GM23338 (cell line): ENCODE results near the gene TMED3. TPM values are rescaled to one million over a fixed set of nuclear protein-coding genes. Genes with fewer than 3 reads are reported as not detected.

ENCODE experiments used
- ATAC-seq: fragments of 200-7000 bp; cut with Tn5 transposase; 3 replicates; pipeline ENCODE4 v1.9.1; 2020
- DNase-seq: peaks from one replicate; pipeline ENCODE4 v3.0.0-alpha.2; 2015; ENCODE audit warnings: low spot score
- H2AFZ ChIP-seq: fragments of 200-600 bp; sonication (generic); 2 replicates; pipeline ENCODE4 v1.8.0; 2016; ENCODE audit warnings: antibody characterized with exemption, mild to moderate bottlenecking, moderate library complexity
- H3F3A ChIP-seq: fragments of 200-600 bp; sonication (generic); replicated peaks from 2 replicates; pipeline ENCODE4 v1.8.0; 2017; ENCODE audit warnings: antibody characterized with exemption, mixed run types, low read depth
- H3K27ac ChIP-seq: fragments of 200-600 bp; sonication (generic); 2 replicates; pipeline ENCODE4 v1.6.1; 2016; ENCODE audit warnings: low read depth
- H3K27me3 ChIP-seq: fragments of 200-600 bp; sonication (generic); 2 replicates; pipeline ENCODE4 v1.8.0; 2016; ENCODE audit warnings: mild to moderate bottlenecking, mixed run types, moderate library complexity; ENCODE audit not compliant: insufficient read depth
- H3K36me3 ChIP-seq: fragments of 200-600 bp; sonication (generic); 2 replicates; pipeline ENCODE4 v1.8.0; 2016; ENCODE audit warnings: mild to moderate bottlenecking; ENCODE audit not compliant: insufficient read depth
- H3K4me1 ChIP-seq: fragments of 200-600 bp; sonication (generic); 2 replicates; pipeline ENCODE4 v1.8.0; 2016; ENCODE audit warnings: mild to moderate bottlenecking, moderate library complexity; ENCODE audit not compliant: insufficient read depth
- H3K4me2 ChIP-seq: fragments of 200-600 bp; sonication (generic); 2 replicates; pipeline ENCODE4 v1.7.1; 2017; ENCODE audit warnings: mixed run types
- H3K4me3 ChIP-seq: fragments of 200-600 bp; sonication (generic); 2 replicates; pipeline ENCODE4 v1.6.1; 2016; ENCODE audit warnings: mixed run types
- H3K79me2 ChIP-seq: fragments of 200-600 bp; sonication (generic); replicated peaks from 2 replicates; pipeline ENCODE4 v1.8.0; 2017; ENCODE audit warnings: mild to moderate bottlenecking; ENCODE audit not compliant: insufficient read depth
- H3K9me2 ChIP-seq: fragments of 200-600 bp; sonication (generic); 2 replicates; pipeline ENCODE4 v1.8.0; 2017; ENCODE audit not compliant: insufficient read depth
- H4K20me1 ChIP-seq: fragments of 200-600 bp; sonication (generic); replicated peaks from 2 replicates; pipeline ENCODE4 v1.8.0; 2017; ENCODE audit warnings: mild to moderate bottlenecking; ENCODE audit not compliant: insufficient read depth
- H3K27ac Mint-ChIP-seq: 2 replicates; pipeline ENCODE4 v1.8.0; 2020; ENCODE audit warnings: inconsistent platforms, mild to moderate bottlenecking, moderate library complexity, mixed read lengths
- H3K27me3 Mint-ChIP-seq: 3 replicates; pipeline ENCODE4 v1.8.0; 2022; ENCODE audit warnings: low read depth, mild to moderate bottlenecking, moderate library complexity, mixed read lengths, inconsistent platforms; ENCODE audit not compliant: insufficient read depth, poor library complexity
- H3K36me3 Mint-ChIP-seq: 3 replicates; pipeline ENCODE4 v1.8.0; 2021; ENCODE audit warnings: low read depth, mild to moderate bottlenecking, inconsistent platforms, moderate library complexity, mixed read lengths
- H3K4me1 Mint-ChIP-seq: 3 replicates; pipeline ENCODE4 v1.8.0; 2020; ENCODE audit warnings: mild to moderate bottlenecking, inconsistent platforms, mixed read lengths
- H3K4me3 Mint-ChIP-seq: 3 replicates; pipeline ENCODE4 v1.8.0; 2021; ENCODE audit warnings: moderate library complexity, mild to moderate bottlenecking, inconsistent platforms, mixed read lengths
- H3K9me3 Mint-ChIP-seq: 3 replicates; pipeline ENCODE4 v1.8.0; 2020; ENCODE audit warnings: moderate library complexity, mild to moderate bottlenecking, inconsistent platforms, mixed read lengths
- CREB1 ChIP-seq: fragments of 250-450 bp; sonication (Bioruptor Pico); IDR thresholded peaks from 2 replicates; pipeline ENCODE4 v1.5.0; 2020; ENCODE audit warnings: low read depth, mild to moderate bottlenecking, moderate library complexity
- EZH2 ChIP-seq: fragments of 200-600 bp; sonication (generic); IDR thresholded peaks from one replicate; pipeline ENCODE4 v1.8.0; 2017; ENCODE audit warnings: antibody characterized with exemption, mild to moderate bottlenecking, low read depth; ENCODE audit not compliant: unreplicated experiment
- POLR2AphosphoS5 ChIP-seq: IDR thresholded peaks from 2 replicates; pipeline ENCODE4 v1.6.1; 2016; ENCODE audit warnings: antibody characterized with exemption, low read depth
- REST ChIP-seq: IDR thresholded peaks from one replicate; pipeline ENCODE4 v1.6.1; 2018; ENCODE audit warnings: antibody characterized with exemption; ENCODE audit not compliant: unreplicated experiment
- ZNF114 ChIP-seq: fragments of 250-450 bp; sonication (Bioruptor Pico); IDR thresholded peaks from 2 replicates; pipeline ENCODE4 v1.5.0; 2020; ENCODE audit warnings: mild to moderate bottlenecking, moderate library complexity
- polyA plus RNA-seq: library from polyadenylated mRNA; unstranded; fragments of >200 nt; fragmentation: Nextera tagmentation; extraction: Ambion mirVana; gene quantifications from 2 replicates; pipeline ENCODE4 v1.2.1, GENCODE V29; 2016
- total RNA-seq: library from RNA; depleted of rRNA; stranded (reverse); fragments of >200 nt; shearing (Covaris generic); gene quantifications from 2 replicates; pipeline ENCODE4 v1.2.3, GENCODE V29; 2014
- TF ChIP-seq, protein P1 (sequence below): fragments of 250-450 bp; sonication (Bioruptor Pico); IDR thresholded peaks from 2 replicates; pipeline ENCODE4 v1.5.0; 2020; ENCODE audit warnings: mild to moderate bottlenecking, moderate library complexity

TMED3 gene
- total and polyA plus RNA-seq, 2 experiments from 2014 or later, result 33.7 to 49.2 TPM

DNA sequence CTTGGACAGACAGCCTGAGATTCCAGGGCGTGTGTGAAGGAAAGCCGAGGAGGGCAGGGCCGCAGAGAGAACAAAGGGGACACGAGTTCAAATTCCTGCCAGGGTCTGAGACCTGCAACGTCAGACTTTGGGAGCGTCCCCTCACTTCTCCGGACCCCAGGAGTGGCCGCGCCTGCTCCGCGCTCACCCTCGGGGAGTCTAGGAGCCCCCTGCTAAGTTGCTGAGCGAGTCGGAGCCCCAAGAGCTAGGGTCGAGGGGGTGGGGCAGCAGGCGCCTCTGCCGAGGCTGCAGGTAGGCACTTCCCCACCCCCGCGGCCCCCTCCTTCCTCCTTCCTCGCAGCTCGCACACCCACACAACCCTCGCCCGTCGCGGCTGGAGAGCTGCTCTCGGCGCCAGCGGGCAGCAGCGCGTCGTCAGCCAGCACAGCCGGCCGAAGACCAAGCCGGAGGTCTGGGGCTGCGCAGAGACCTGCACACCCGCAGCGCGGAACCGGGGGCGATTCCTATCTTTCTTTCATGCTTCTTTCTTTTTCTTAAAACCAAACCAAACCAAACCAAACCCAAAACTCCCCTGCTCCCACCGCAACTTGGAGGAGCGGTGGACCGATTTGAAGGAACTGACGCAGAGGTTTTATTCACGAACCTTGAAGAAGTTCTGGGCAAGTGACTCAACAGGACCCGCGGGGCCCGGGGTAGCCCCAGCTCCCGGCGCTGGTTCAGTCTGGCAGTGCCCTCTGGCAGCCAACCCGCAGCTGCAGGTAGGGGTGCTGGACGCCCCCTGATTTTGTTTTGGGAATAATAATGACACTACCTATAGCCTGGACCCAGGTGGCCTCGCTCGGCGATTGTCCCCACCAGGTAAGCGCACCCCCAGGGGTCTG is 28.3 kb upstream of the TMED3 start, which contains the start of gene ANKRD34C:
TSS of gene ANKRD34C (plus strand) at position 352 of the 881 bp plus-strand sequence. CDS start 10,563 bp downstream, outside the sequence.
- no peaks in the 10 kb centered on the region for H3F3A ChIP-seq
- peak within 1 kb of the TSS; percentile 63 for H3K4me3 ChIP-seq
- peaks cover 39% of the 10 kb centered on the region for H3K27me3 Mint-ChIP-seq
- peaks cover 69% of the 10 kb centered on the region for H3K27me3 ChIP-seq
- H3K27ac Mint-ChIP-seq, result no peak within 1 kb of the TSS
- H2AFZ ChIP-seq, result peak within 1 kb of the TSS; percentile 97
- H3K4me2 ChIP-seq, result peak within 1 kb of the TSS; percentile 86
- no peaks in the 10 kb centered on the region for H3K36me3 Mint-ChIP-seq
- H3K27ac ChIP-seq, result no peak within 1 kb of the TSS
- 0 out of 2 replicates have a peak, but pooled peaks cover 7% of the 10 kb centered on the region for H4K20me1 ChIP-seq
- peaks cover 5% of the 10 kb centered on the region for H3K4me1 Mint-ChIP-seq
- H3K4me3 Mint-ChIP-seq, result peak within 1 kb of the TSS; percentile 72
- peak; percentile 40 for TF ChIP-seq REST
- no peak for TF ChIP-seq CREB1 (CRISPR knock-in tag)
- no peak for TF ChIP-seq POLR2AphosphoS5
- no peak for TF ChIP-seq ZNF114 (CRISPR knock-in tag)
- TF ChIP-seq EZH2, result peak; percentile 37
- TF ChIP-seq, protein P1, sequence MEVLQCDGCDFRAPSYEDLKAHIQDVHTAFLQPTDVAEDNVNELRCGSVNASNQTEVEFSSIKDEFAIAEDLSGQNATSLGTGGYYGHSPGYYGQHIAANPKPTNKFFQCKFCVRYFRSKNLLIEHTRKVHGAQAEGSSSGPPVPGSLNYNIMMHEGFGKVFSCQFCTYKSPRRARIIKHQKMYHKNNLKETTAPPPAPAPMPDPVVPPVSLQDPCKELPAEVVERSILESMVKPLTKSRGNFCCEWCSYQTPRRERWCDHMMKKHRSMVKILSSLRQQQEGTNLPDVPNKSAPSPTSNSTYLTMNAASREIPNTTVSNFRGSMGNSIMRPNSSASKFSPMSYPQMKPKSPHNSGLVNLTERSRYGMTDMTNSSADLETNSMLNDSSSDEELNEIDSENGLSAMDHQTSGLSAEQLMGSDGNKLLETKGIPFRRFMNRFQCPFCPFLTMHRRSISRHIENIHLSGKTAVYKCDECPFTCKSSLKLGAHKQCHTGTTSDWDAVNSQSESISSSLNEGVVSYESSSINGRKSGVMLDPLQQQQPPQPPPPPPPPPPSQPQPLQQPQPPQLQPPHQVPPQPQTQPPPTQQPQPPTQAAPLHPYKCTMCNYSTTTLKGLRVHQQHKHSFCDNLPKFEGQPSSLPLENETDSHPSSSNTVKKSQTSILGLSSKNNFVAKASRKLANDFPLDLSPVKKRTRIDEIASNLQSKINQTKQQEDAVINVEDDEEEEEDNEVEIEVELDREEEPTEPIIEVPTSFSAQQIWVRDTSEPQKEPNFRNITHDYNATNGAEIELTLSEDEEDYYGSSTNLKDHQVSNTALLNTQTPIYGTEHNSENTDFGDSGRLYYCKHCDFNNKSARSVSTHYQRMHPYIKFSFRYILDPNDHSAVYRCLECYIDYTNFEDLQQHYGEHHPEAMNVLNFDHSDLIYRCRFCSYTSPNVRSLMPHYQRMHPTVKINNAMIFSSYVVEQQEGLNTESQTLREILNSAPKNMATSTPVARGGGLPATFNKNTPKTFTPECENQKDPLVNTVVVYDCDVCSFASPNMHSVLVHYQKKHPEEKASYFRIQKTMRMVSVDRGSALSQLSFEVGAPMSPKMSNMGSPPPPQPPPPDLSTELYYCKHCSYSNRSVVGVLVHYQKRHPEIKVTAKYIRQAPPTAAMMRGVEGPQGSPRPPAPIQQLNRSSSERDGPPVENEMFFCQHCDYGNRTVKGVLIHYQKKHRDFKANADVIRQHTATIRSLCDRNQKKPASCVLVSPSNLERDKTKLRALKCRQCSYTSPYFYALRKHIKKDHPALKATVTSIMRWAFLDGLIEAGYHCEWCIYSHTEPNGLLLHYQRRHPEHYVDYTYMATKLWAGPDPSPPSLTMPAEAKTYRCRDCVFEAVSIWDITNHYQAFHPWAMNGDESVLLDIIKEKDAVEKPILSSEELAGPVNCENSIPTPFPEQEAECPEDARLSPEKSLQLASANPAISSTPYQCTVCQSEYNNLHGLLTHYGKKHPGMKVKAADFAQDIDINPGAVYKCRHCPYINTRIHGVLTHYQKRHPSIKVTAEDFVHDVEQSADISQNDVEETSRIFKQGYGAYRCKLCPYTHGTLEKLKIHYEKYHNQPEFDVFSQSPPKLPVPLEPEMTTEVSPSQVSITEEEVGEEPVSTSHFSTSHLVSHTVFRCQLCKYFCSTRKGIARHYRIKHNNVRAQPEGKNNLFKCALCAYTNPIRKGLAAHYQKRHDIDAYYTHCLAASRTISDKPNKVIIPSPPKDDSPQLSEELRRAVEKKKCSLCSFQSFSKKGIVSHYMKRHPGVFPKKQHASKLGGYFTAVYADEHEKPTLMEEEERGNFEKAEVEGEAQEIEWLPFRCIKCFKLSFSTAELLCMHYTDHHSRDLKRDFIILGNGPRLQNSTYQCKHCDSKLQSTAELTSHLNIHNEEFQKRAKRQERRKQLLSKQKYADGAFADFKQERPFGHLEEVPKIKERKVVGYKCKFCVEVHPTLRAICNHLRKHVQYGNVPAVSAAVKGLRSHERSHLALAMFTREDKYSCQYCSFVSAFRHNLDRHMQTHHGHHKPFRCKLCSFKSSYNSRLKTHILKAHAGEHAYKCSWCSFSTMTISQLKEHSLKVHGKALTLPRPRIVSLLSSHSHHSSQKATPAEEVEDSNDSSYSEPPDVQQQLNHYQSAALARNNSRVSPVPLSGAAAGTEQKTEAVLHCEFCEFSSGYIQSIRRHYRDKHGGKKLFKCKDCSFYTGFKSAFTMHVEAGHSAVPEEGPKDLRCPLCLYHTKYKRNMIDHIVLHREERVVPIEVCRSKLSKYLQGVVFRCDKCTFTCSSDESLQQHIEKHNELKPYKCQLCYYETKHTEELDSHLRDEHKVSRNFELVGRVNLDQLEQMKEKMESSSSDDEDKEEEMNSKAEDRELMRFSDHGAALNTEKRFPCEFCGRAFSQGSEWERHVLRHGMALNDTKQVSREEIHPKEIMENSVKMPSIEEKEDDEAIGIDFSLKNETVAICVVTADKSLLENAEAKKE, result no peak
- H3K9me2 ChIP-seq, result no peaks in the 10 kb centered on the region
- no peaks in the 10 kb centered on the region for H3K9me3 Mint-ChIP-seq
- no peaks in the 10 kb centered on the region for H3K36me3 ChIP-seq
- no peaks in the 10 kb centered on the region for H3K79me2 ChIP-seq
- DNase-seq (peak; percentile 63), ATAC-seq (peak; percentile 85)
- peaks cover 7% of the 10 kb centered on the region; the same call in 1 of the 2 replicates for H3K4me1 ChIP-seq
